CD4-positive, alpha-beta T cell treated with Interleukin-6 for 4 hours (primary cell): ENCODE measurements around the gene TGFBR3.

ENCODE experiments used
- DNase-seq: peaks from one replicate; pipeline ENCODE4 v3.0.0-alpha.2; 2020; ENCODE audit warnings: mixed read lengths

The TGFBR3 gene

DNA sequence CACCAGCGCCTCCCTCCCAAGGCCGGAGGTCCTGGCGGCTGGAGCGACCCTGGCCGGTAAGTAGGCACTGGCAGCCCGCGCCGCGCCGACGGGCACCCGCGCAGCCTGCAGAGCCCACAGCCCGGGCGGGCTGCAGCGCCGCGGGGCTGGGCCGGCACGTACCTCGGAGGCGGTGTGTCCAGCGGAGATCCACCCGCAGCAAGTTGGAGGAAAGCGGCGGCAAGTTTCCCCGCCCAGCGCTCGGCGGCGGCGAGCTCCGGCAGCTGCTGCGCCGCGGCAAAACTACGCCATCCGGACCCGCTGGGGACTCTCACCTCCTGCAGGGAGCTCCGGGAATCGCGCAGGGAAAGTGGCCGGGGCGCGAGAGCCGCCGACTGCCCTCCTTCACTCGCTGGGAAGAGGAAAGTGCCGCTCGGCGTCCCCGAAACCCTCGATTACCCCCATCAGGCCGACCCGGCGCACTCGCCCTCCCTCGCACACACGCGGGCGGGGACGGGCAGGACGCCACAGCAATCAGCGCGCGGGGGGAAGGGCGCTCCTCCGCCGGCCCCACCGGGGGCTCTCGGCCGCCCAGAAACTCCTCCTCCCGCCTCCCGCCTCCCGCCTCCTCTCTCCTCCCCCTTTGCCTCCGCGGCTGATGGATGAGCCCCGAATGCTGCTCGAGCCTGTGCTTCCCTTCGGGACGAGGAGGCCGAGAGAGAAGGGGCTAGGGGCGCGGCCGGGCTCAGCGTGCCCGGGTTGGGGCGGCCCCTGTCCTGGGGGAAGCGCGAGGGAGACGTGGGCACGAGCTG, at the start of gene TGFBR3:
Gene TGFBR3, minus strand, starts transcription at position 436 of the 791 bp plus-strand sequence. CDS start 24,620 bp downstream, outside the sequence.
- DNase-seq = peak; percentile 86

DNA sequence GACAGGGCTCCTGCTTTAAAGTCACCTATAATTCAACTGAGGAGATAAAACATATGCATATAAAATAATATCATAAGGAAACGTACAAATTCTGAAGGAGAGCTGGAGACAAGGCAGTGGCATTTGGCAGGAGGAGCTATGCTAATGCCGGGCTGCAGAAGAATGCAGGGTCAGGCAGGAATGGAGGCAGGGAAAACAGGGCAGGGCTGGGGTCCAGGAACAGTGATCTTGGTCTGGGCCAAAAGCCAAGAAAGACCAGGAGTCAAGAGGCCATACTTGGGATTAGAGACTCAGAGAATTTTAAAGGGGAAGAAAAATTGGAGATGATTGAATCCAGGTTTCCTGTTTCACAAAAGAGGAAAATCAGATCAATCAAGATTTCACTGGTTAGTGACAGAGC, 43.3 kb upstream of the TGFBR3 start:
- no peak for DNase-seq

DNA sequence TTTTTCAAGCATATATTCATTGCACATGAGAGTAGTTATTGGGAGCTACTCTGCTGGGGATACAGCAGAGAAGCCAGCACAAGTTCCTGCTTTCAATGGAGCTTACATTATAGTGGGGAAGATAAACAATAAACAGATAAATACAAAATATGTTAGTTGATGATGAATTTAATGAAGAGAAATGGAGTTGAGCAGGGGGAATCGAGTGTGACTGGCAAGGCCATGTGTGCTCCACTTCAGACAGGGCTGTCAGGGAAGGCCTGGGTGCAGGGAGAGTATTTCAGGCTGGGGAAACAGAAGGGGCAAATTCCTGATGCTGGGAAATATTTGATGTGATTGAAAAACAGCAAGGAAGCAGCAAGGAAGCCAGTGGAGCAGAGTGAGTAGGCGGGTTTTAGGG, 42.1 kb upstream of the TGFBR3 start:
- DNase-seq = no peak

GRCh38 chr1:91925644-91926435, 39.9 kb upstream of the TGFBR3 start:
- DNase-seq = no peak

DNA sequence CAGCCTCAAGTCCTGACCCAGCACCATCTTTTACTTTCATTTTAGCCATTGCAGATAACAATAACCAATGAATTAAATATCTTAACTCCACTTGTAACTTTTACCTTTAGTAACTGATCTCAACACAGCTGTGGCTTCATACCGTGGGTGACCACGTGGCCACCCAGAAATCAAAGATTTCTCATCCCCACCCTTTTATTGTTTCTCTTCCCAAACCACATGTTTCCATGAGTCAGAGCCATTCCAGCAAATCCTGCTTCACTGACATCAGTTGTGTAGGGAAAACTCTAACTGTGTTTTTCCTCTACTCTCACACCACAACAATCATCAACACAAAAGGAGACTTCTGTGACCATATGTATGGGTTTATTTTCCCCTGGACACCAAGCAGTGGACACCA, 38.2 kb upstream of the TGFBR3 start:
- no peak for DNase-seq

DNA sequence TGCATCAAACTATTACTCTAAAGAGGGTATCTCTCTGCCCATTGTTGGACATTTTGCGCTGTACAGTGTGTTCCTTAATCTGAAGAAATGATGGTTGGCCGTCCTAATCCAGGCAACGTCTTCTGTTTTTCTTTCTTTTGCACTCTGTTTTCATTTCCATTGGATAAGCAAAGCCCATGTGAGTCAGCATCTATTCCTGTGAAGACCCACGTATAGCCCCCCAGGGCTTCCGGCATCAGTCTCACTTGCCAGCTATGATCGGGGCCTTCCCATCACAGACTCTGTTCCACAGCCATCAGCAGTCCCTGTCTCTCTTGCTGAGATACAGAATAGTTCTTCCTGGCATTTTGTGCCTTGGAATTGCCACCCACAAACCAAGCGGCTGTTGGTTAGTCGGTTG, 34.0 kb upstream of the TGFBR3 start:
- DNase-seq = no peak

- no peak for DNase-seq
These were observed 31.0 kb upstream of the TGFBR3 start for GRCh38 chr1:91916811-91917460.

- no peak for DNase-seq
These were observed 30.1 kb upstream of the TGFBR3 start for GRCh38 chr1:91916046-91916445.

DNA sequence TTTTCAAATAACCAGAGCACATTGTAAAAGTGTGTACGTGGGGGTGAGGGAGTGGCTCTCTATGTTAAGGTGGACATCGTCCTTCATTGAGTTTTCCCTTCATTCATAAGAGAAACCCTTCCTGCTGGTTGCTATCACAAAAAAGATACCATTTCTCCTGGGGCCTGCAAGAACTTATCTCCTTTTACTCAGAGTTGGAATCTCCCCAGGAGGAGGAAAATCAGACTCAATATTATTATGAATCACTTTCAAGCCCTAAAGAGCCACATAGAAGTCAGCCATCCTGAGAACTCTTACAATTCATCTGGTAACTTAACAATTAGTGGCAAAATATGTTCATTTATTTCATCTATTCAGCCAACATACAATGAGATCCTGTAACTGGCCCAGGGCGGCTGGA, 27.1 kb upstream of the TGFBR3 start:
- no peak for DNase-seq

DNA sequence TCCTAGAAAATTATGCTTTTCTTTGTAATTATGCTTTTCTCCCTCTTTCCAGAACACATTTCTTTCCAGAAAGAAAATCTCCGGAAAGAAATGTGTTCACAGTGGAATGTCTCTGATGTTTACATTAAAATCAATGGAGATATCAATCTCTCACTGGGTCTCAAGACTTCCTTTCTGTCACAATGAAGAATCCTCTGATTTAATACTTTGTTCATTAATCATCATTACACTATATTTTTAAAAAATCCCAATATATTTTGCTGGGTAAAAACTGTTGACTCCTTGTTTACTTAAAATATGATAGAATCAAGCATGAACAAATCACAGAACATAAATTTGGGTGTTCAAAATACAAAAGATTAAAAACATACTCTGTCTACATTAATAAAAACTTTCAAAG, 26.3 kb upstream of the TGFBR3 start:
- DNase-seq = no peak

GRCh38 chr1:91901231-91901630, 15.3 kb upstream of the TGFBR3 start:
- DNase-seq = no peak

GRCh38 chr1:91900562-91900961, 14.6 kb upstream of the TGFBR3 start:
- no peak for DNase-seq

- DNase-seq = no peak
These were observed 11.1 kb upstream of the TGFBR3 start for GRCh38 chr1:91897016-91897415.

DNA sequence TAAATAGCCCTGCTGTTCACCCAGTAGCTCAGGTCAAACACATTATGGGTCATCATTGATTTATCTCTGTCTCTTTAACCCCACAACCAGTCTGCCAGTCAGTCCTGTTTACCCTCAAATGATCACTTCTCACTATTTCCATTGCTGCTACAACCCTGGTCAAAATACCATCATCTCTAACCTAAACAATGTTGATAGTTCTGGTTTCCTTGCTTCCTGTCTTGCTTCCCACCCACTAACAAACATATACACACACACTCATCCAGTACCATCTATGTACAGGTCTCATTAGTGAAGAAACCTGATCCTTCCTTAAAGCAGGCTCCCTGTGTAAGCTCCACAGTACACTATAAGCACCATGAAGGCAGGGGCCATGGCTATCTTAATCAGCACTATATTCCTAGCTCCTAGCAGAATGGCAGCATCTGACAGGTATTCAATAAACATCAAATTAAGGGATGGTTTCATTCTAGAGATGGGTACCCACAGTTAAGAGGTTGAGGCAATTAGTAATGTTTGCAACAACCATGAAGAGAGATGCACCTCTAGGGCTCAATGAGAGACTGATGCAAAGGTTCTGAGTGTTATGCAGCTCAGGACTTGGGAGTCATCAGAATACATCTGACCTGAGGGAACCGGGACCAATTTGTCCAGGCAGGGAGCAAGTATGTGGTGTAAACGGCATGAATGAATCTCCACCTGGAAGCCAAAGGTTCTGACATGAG, 10.0 kb upstream of the TGFBR3 start:
- DNase-seq = no peak

DNA sequence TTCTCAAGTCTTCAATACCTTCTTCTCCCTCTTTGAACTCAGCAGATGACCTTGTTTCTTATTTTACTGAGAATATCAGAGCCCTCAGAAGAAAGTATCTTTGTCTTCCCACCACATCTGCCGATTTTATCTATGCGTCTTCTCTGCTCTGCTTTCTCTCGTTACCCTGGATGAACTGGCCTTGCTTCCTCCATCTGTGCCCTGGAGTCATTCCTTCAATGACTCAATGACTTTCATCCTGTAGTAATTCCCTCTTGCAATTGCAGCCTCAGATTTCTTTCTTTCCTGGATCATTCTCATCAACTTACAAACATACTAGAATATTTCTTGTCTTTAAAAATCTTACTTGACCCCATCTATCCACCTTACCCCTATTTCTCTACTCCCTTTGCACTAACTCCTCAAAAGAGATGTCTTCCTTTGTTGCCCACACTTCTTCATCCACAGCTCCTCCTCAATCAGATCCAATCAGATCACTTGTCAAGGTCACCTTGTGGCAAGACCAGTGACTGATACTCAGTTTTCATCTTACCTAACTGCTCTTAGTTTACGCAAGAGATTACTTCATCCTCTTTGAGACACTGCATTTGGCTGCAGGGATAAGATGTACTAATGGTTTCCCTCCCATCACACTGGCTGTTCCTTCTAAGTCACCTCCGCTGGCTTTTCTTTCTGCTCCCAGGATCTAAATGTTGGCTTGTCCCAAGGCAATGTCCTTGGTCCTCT, 8.2 kb upstream of the TGFBR3 start:
- DNase-seq = no peak

GRCh38 chr1:91891969-91892368, 6.0 kb upstream of the TGFBR3 start:
- DNase-seq = no peak

- no peak for DNase-seq
These were observed 5.5 kb upstream of the TGFBR3 start for GRCh38 chr1:91891454-91891853.

GRCh38 chr1:91889717-91890459, 3.9 kb upstream of the TGFBR3 start:
- DNase-seq = peak; percentile 36

- DNase-seq = peak; percentile 44
These were observed 687 bp downstream of the TGFBR3 start for GRCh38 chr1:91885213-91885715.

DNA sequence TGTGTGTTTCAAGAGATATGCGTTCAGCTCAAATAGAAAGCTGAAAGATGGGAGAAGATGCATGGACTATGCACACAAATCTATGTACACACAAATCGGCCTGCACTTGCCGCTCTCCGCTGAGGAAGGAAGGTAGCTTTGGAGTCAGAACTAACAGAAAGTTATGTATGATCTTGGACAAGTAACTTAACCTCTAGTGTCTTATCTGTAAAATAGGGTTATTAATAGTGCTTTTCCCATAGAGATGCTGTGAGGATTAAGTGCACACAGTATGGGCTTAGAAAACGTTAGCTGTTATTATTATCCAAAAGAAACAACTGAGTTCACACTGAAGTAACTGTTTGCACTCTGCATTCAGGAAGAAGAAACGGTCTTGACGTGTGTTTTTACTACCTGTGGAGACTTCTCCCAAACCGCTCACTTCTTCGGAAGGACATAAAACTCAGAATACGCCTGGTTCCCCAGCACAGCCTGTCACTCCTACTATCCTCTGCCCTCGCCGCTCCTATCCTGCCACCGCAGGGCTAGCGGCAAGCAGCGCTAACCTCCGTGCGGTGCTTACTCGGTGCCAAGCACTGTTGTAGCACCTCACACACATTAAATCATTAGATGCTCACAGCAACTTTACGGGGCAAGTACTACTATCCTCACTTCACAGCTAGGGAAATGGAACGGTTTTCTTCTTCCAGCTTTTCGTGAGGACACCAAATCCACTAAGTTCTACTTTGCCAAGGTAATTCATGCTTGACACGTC, 1.3 kb downstream of the TGFBR3 start:
- peak; percentile 51 for DNase-seq

DNA sequence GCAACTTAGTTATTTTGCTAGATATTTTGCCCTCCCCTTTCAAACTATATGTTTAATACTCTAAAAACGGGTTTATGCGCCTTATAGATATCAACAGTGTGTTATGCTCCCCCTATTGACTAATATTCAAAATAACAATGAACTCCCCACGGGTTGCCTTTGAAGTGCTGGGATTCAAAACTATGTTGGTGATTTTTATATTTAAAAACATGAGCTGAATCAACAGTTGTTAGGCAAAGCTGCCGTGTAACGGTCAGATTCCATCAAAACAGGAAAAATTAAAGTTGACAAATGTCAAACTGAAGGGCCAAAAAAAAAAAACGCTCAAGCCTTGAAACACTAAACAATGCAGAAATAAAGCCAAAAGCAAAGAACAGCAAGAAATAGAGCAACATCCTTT, 2.5 kb downstream of the TGFBR3 start:
- DNase-seq = peak; percentile 25
